GM04504 (cell line): ENCODE data around the gene FZD4.
A peak's percentile ranks its signal among the peaks of the same experiment; 100 is the strongest.
"Not testable (repeated sequence)": the region's sequence is repeated elsewhere in the genome, so short reads cannot be mapped to it uniquely, and the experiment has no call there.

Source experiments
- DNase-seq: peaks from one replicate; pipeline ENCODE4 v3.0.0-alpha.2; 2012; ENCODE audit warnings: low read depth

The FZD4 gene

GRCh38 chr11:86955361-86956120, at the start of gene FZD4:
Gene FZD4 (minus strand): TSS chr11:86955395. CDS start chr11:86955085, 310 bp downstream.
- DNase-seq: peak; percentile 65

GRCh38 chr11:87004281-87004680, 49.1 kb upstream of the FZD4 start:
- not testable (repeated sequence) for DNase-seq

- DNase-seq: no peak
Measured at GRCh38 chr11:87002918-87003317, 47.7 kb upstream of the FZD4 start.

DNA sequence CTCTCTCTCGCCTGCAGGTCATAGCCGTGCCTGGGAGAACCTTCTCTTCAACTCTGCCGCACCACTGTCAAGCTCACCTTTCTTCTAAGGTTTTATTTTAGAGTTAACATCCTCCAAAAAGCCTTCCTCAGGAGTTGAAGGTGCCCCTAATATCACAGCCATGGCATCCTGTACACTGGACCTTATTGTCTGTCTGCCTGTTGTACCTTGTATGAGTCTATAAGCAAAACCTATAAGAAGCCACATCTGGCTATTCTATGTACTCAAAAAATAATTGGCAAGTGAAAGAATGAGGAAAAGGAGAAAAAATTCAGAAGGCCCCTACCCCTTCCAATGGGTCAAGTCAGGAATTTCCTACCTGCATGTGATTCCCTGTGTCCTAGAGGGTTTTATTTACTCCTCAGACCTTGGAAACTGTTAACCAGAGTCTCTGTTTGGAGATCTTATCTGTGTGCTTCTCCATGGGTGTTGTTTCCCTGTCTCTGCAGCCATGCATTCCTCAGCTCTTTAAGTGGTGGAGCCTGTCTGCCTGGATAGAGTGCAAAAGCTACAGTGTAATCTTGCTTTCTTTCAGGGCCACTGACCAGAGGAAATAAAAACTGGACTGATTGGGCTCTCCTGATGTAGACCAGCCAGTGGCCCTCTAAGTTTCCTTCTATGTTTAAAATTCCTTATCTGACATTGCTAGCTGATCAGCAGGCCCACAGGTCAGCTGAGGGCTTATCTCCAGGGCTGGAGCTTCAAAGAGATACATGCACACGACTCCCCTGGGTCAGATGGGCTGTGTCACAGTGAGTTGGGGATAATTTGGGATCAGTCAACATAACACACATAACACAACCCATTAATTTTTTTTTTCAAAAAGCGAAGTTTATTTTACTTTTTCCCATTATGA, 44.9 kb upstream of the FZD4 start:
- DNase-seq: no peak

DNA sequence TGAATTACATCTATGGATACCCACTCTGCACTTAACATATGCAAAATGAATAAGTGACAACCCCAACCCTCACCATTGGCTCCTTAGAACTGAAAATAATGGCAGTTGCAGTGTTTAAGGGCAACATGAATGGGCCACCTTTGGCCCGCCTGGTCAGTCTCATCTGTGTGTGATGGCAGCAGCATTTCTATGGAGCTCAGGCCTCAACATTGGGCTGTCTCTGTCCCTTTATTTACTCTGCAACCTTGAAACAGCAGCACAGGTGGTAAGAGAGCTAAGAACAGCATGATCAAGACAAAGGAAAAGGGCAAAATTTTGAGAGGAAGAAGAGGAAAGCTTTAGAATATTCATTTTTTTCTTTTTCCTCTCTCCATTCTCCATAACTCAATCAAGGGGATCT, 44.2 kb upstream of the FZD4 start:
- DNase-seq: no peak

DNA sequence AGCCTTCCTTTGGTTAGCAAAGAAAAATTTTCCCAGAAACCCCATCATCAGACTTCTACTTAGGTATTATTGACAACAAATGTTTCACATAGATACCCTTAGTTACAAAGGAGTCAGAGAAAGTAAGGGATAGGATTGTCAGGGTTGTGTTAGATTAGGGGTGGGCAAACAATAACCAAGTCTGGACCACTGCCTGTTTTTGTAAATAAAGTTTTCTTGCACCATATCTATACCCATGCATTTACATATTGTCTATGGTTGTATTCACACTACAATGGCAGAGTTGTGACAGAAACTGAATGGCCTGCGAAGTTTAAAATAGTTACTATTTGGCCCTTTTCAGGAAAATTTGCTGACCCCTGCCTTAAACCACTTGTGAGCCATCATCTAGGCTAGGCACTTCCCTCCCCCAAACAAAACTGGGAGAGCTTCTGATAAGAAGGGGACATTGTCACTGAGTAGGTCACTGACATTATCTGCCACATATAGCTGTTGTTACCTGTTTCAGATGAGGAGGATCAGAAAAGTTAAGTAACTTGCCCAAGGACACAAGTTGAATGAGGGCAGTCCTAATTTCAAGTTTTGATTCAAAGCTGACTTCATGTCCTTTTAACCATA, 41.9 kb upstream of the FZD4 start:
- no peak for DNase-seq

DNA sequence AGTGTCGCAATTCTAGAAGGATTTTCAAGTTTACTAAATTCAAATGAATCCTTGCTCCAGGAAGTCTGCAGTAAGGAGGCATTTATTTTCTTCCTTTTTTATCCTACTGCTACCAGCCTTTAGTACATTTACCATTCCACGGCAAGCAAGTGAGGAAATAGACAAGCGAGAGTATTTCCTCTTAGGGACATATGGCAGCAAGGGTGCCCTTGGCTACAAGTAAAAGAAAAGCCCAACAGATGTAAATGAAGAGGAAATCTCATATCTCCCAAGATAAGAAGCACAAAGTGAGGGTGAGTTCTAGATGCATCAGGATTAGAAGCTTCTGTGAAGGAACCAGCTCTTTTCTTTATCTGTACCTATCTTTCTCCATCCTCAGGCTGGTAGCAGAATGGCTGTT, 37.8 kb upstream of the FZD4 start:
- DNase-seq: no peak

- DNase-seq: not testable (repeated sequence)
Measured at GRCh38 chr11:86992340-86992739, 37.1 kb upstream of the FZD4 start.

- DNase-seq: no peak
Measured at GRCh38 chr11:86991341-86991740, 36.1 kb upstream of the FZD4 start.

- DNase-seq: peak; percentile 17
Measured at GRCh38 chr11:86990515-86990914, 35.3 kb upstream of the FZD4 start.

DNA sequence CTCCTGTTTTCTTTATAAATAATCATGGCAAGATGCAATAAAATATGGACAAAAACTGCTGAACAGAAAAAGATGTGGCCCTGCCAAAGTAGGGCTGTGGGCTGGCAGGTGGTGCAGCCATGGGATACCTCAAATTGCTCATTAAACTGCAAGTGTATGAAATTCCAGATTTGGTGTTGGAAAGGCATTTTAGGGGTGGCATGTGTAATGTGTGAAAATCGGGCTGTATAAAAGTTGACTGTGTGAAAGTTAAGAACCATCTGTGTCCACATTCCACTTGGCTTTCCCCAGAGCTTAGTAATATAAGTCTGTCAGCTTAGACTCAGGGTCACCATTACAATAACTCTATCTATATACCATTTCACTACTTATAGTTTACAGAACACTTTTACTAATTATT, 34.8 kb upstream of the FZD4 start:
- no peak for DNase-seq

GRCh38 chr11:86988351-86988881, 33.2 kb upstream of the FZD4 start:
- DNase-seq: no peak

DNA sequence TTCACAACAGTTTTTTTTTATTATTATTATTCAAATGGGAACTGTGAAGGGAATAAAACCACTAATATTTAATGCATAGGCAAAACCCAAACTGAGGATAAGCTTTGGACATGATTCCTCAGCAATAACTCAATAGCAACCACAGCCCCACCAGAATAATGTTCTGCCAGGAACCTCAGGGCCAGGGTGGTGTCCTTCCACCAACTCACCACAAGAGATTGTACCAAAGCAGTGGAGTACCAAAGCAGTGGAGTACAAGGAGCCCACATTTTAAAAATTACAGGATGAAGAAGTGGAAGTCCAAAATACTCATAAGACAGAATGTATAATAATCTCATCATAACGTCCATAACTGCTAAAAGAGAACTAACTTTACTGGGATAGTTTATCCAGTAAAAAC, 32.5 kb upstream of the FZD4 start:
- no peak for DNase-seq

- DNase-seq: no peak
Measured at GRCh38 chr11:86984701-86985100, 29.5 kb upstream of the FZD4 start.

DNA sequence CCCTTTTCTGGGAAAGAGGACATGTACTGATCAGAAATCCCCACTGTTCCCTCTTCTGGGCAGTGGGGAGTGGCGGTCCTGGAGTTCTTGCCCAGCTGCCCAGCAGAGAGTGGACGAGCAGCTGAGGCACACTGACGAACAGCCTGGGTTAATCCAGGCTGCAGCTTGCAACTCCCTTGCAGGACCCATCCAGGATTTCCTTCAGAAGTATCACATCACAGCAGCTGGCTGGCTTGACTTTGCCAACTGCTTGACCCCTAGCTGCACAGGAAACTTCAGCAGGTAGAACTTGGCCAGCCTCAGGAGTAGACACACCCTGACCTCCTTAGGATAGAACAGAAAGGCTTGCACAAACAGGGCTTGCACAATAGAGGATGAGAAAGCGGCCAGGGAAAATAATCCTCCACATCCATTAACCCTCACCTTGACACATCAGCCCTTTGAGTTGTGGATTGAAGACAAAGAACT, 27.9 kb upstream of the FZD4 start:
- no peak for DNase-seq

DNA sequence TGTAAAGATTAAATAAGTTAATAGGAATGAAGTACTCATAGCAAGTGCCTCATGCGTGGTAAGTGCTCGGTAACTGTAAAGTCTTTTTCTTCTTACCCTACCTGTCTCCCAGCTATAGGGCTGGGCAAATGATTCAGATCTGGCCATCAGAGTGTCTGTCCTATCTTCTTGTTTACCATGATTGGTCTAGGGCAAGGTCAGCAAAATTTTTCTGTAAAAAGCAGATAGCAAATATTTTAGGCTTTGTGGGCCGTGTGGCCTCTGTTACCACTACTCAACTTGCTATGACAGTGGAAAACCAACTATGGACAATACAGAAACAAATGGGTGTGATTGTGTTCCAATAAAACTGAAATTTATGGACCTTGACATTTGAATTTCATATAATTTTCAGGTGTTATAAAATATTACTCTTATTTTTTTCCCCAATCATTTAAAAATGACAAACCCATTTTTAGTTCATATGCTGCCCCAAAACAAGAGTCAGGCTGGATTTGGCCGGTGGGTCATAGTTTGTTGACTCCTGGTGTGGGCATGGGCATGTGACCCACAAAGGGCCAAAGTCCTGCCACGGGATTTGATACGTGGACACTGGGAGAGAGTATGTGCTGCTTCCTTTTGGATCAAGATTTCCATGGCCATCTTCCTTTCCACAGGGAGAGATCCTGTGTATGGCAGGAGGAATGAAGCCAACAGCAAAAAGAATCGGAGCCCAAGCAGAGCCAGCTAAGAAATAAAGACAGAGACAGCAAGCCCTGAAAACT, 26.8 kb upstream of the FZD4 start:
- no peak for DNase-seq

GRCh38 chr11:86980086-86980796, 25.0 kb upstream of the FZD4 start:
- no peak for DNase-seq

GRCh38 chr11:86978756-86979608, 23.8 kb upstream of the FZD4 start:
- DNase-seq: no peak

DNA sequence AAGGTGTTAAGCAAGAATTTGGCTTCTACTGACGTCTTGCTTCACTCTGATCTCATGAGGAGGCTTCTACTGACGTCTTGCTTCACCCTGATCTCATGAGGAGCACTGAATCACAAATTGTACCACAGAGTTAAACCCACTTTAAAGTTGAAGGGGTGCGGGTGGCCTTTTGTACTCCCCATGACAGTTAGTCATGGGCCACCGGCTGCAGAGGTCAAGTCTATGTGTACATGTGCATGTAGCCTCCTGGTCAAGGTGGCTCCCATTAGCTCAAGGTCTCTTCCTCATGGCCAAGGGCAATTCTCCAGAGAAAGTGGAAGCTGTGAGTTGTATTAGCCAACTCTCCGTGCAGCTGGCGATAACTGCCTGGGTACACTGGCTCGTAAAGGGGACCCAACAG, 23.1 kb upstream of the FZD4 start:
- no peak for DNase-seq

DNA sequence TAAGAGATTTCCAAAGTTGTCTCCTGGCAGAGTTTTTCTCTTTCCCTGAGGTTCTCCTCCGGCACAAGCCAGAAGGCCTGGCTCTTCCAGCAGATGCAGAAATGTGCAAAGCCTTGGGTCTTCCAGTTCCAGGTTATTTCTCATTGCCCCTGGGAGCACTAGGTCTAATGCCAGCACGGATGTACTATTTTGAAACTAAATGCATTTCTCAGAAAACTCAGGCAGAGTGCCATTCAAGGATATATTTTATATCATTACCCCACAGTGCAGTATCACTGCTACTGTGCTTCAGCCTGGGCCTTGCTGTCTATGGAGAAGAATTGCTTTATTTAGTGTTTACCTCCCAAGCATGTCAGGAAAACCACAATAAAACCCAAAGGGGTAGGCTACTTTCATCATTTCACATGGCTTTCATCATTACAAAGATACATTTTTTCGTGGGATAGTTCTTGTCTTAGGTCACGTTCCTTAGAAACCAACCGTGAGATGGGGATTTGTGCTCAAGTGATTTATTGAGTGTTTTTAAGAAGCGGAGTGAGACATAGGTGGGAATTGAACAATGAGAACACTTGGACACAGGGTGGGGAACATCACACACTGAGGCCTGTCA, 22.4 kb upstream of the FZD4 start:
- no peak for DNase-seq
